C4-2B (cell line): ENCODE data around the gene TMEM8B.

Source experiments
- H3K27ac ChIP-seq: fragments of 450-650 bp; 2 replicates; pipeline ENCODE4 v1.5.1; 2017
- ZFX ChIP-seq: fragments of 450-650 bp; IDR thresholded peaks from 2 replicates; pipeline ENCODE4 v1.6.1; 2017
- TF ChIP-seq, protein P1 (sequence below): fragments of 450-650 bp; conservative IDR thresholded peaks from 2 replicates; pipeline ENCODE4 v1.5.1; 2017; ENCODE audit warnings: mild to moderate bottlenecking

The TMEM8B gene, protein sequence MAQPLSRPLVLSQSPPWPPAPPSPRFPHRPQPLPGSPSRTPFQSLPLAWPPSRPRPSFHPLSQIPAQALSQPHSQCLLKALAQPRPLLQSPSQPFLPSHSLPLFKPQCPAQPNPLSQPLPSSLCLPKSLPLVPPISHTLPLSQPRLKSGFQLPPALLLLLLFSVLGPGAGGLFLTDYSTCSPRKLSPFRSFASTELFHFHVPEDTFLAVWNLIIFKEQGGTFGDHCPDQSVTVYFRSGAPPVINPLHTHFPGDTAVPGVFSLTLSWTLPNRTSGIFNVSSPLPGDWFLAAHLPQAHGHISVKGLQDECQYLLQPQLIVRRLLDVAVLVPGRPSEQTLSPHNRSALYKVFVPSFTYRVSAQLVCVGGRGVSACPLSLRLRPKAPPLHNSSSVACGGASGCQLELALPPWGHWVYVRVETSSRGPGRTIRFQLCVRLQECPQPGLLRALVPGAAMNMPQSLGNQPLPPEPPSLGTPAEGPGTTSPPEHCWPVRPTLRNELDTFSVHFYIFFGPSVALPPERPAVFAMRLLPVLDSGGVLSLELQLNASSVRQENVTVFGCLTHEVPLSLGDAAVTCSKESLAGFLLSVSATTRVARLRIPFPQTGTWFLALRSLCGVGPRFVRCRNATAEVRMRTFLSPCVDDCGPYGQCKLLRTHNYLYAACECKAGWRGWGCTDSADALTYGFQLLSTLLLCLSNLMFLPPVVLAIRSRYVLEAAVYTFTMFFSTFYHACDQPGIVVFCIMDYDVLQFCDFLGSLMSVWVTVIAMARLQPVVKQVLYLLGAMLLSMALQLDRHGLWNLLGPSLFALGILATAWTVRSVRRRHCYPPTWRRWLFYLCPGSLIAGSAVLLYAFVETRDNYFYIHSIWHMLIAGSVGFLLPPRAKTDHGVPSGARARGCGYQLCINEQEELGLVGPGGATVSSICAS

DNA sequence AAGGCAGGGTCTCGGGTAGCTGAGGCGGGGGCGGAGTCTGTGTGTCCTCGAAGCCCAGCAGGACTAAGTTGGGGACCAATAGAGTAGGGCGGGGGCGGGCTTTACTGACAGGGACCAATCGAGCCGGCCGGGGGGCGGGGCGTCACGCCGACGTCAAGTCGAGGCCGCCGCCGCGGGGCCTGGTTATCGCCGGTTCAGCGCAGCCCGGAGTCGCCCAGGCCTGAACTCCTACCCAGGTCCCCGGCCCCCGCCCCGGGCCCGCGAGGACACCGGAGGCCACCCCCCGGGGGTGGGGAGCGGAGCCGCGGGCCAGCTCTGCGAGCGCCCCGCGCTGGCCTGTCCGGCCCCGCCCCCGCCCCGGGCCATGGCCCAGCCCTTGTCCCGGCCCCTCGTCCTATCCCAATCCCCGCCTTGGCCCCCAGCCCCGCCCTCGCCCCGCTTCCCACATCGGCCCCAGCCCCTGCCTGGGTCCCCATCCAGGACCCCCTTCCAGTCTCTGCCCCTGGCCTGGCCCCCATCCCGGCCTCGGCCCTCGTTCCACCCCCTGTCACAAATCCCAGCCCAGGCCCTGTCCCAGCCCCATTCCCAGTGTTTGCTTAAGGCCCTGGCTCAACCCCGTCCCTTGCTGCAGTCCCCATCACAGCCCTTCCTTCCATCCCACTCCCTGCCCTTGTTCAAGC is at the start of gene TMEM8B:
TMEM8B (plus strand) TSS at position 145 of the 680 bp plus-strand sequence; CDS start at position 365, 220 bp downstream.
- TF ChIP-seq ZFX: peak; percentile 75; the same call in 1 of the 2 replicates
- TF ChIP-seq, protein P1, sequence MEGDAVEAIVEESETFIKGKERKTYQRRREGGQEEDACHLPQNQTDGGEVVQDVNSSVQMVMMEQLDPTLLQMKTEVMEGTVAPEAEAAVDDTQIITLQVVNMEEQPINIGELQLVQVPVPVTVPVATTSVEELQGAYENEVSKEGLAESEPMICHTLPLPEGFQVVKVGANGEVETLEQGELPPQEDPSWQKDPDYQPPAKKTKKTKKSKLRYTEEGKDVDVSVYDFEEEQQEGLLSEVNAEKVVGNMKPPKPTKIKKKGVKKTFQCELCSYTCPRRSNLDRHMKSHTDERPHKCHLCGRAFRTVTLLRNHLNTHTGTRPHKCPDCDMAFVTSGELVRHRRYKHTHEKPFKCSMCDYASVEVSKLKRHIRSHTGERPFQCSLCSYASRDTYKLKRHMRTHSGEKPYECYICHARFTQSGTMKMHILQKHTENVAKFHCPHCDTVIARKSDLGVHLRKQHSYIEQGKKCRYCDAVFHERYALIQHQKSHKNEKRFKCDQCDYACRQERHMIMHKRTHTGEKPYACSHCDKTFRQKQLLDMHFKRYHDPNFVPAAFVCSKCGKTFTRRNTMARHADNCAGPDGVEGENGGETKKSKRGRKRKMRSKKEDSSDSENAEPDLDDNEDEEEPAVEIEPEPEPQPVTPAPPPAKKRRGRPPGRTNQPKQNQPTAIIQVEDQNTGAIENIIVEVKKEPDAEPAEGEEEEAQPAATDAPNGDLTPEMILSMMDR: no peak
- H3K27ac ChIP-seq: peak within 1 kb of the TSS; percentile 70

DNA sequence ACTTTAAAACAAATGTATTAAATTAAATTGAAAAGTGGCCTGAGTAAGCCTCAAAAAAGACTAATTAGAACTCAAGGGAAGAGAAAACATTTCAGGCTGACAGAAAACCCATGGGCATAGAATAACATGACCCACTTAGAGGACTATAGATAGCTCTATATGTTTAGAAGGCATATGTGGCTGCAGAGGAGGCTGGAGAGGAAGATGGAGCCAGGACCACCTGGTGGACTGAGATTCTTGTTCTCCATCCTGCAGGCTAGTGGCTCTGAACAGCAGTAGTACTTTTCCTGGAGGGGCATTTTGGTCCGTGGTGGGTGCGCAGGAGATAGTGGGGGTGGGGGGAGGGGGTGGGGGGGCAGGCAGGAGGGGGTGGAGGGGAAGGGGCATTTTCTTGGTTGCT is 48.0 kb upstream of the TMEM8B start:
- TF ChIP-seq, protein P1: no peak
- TF ChIP-seq ZFX: no peak

DNA sequence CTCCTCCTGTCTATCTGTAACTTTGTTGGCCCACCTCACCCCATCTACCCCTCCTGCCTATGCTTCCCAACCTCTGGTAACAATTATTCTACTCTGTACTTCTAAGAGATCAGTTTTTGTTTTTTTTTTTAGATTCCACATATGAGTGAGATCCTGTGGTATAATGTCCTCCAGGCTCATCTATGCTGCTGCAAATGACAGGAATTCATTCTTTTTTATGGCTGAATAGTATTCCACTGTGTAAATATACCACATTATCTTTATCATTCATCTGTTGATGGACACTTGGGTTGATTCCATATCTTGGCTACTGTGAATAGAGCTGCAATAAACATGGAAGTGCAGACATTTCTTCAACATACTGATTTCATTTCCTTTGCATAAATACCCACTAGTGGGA is 45.6 kb upstream of the TMEM8B start:
- TF ChIP-seq, protein P1: no peak
- no peak for TF ChIP-seq ZFX
- H3K27ac ChIP-seq: no peak overlapping the region

More for the DNA sequence above, 48.0 kb upstream of the TMEM8B start:
- no peak overlapping the region for H3K27ac ChIP-seq

DNA sequence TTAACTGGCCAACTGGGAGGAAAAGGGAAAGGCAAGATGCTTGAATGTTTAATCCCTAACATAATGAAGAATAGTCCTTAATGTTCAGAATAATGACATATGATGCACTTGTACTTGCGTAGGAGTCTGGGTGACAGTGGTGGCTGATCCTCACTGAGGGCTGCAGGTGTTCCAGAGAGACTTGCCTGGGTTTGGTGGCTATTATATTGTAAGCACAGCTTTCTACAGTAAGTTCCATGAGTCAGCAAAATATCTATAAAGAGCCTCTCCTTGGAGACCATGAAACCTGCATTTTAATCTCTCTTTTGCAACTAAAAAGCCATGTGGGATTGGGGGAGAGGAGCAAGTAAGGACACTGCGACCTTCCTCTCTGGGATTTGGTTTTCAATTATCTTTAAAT is 39.5 kb upstream of the TMEM8B start:
- H3K27ac ChIP-seq: no peak overlapping the region
- TF ChIP-seq, protein P1: no peak
- no peak for TF ChIP-seq ZFX

DNA sequence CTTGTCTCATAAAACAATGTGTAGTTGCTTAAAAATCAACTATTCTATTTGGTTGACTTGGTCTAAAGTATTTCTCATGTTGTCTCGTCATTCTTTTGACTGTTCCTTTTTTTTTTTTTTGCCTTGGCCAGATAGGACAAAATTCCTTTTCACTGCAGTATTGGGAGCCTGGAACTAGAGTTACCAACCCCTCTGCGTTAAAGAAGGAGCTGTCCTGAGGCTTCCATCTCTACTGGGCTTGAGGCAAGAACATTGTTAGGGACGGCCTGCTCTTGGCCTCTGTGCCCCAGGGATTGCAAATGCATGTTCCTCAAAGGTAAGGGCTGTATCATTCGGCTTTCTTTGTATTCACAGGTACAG is 39.0 kb upstream of the TMEM8B start:
- TF ChIP-seq, protein P1: no peak
- TF ChIP-seq ZFX: no peak
- no peak overlapping the region for H3K27ac ChIP-seq

DNA sequence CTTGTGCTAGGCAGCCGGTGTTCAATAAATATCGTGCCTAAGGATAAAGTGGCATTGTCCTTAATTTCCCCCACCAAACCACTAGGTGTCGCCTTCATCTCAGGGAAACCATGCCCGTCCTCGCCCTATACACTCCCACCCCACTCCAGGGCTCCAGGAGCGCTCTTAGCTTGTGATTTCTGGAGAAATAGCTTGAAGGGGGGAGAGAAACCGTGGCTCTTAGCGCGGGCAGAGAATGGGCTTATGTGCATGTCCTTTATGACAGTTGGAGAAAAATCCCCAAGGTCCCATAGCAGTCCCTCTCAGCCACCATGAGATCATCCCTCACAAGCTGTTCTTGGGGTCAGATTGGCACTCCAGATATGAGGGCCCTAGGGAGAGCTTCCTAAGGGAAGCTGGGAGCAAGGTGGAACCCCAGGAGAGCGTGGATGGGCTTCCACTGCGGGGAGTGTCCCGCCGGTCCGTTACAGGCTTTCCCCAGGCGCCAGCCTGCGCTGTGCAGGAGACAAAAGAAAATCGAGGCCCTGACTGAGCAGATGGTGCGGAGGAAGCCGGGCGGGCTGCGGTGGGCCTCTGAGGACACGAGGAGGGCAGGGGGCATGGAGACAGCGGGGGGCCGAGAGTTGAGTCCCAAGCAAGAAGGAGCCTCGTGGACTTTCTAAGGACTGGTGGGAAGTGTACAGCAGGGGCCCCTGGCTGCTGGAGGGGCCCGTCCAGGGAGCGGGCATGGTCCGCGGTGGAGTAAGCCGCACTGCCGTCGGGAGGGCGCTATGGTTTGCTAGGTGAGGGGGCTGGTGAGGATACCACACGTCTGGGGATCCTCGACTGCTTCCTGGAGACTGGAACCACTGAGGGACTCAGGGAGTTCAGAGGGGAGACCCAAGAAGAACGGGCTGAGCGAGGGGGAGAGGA is 38.4 kb upstream of the TMEM8B start:
- TF ChIP-seq, protein P1: peak; percentile 93
- no peak for TF ChIP-seq ZFX
- H3K27ac ChIP-seq: no peak overlapping the region
